OCI-LY1 (cell line): ENCODE measurements around the gene PUM1.

Experiments
- H2AFZ ChIP-seq: fragments of 200-600 bp; sonication (generic), shearing (Covaris generic); 2 replicates; pipeline ENCODE4 v1.6.0; 2014; ENCODE audit warnings: antibody characterized with exemption, mild to moderate bottlenecking, low read length
- H3F3A ChIP-seq: fragments of 200-600 bp; sonication (generic), shearing (Covaris generic); 2 replicates; pipeline ENCODE4 v1.6.0; 2014; ENCODE audit warnings: mild to moderate bottlenecking, antibody characterized with exemption, low read length, moderate library complexity; ENCODE audit not compliant: insufficient read depth
- H3K27ac ChIP-seq: fragments of 200-600 bp; sonication (generic); 2 replicates; pipeline ENCODE4 v1.5.1; 2014; ENCODE audit warnings: low read length, mixed run types, mild to moderate bottlenecking, low read depth; ENCODE audit not compliant: poor library complexity, severe bottlenecking
- H3K27me3 ChIP-seq: fragments of 200-600 bp; sonication (generic); 2 replicates; pipeline ENCODE4 v1.6.0; 2014; ENCODE audit warnings: antibody characterized with exemption, mild to moderate bottlenecking, low read length, moderate library complexity; ENCODE audit not compliant: insufficient read depth
- H3K36me3 ChIP-seq: fragments of 200-600 bp; sonication (generic); 2 replicates; pipeline ENCODE4 v1.6.1; 2014; ENCODE audit warnings: mild to moderate bottlenecking, antibody characterized with exemption, low read length, moderate library complexity, mixed read lengths; ENCODE audit not compliant: insufficient read depth
- H3K4me1 ChIP-seq: fragments of 200-600 bp; sonication (generic); 2 replicates; pipeline ENCODE4 v1.5.1; 2014; ENCODE audit warnings: mild to moderate bottlenecking, low read length, moderate library complexity; ENCODE audit not compliant: insufficient read depth, severe bottlenecking
- H3K4me2 ChIP-seq: fragments of 200-600 bp; sonication (generic), shearing (Covaris generic); 2 replicates; pipeline ENCODE4 v1.6.1; 2014; ENCODE audit warnings: low read length
- H3K4me3 ChIP-seq: fragments of 200-600 bp; sonication (generic); 2 replicates; pipeline ENCODE4 v1.5.1; 2014; ENCODE audit warnings: low read length, low read depth, mild to moderate bottlenecking, mixed read lengths; ENCODE audit not compliant: poor library complexity, severe bottlenecking
- H3K79me2 ChIP-seq: fragments of 200-600 bp; shearing (Covaris generic); 2 replicates; pipeline ENCODE4 v1.6.1; 2016; ENCODE audit warnings: mixed run types, low read length, mixed read lengths; ENCODE audit not compliant: insufficient read depth
- H3K9ac ChIP-seq: fragments of 200-600 bp; sonication (generic), shearing (Covaris generic); 2 replicates; pipeline ENCODE4 v1.6.1; 2014; ENCODE audit warnings: mild to moderate bottlenecking, low read length, mixed read lengths
- H3K9me2 ChIP-seq: fragments of 200-600 bp; sonication (generic), shearing (Covaris generic); 2 replicates; pipeline ENCODE4 v1.6.1; 2014; ENCODE audit warnings: low read depth, mild to moderate bottlenecking, low read length, mixed read lengths
- H3K9me3 ChIP-seq: fragments of 200-600 bp; shearing (Covaris generic); 2 replicates; pipeline ENCODE4 v1.6.1; 2014; ENCODE audit warnings: low read length, mixed read lengths
- H4K20me1 ChIP-seq: fragments of 200-600 bp; sonication (generic), shearing (Covaris generic); 2 replicates; pipeline ENCODE4 v1.6.0; 2016; ENCODE audit warnings: mild to moderate bottlenecking, low read length; ENCODE audit not compliant: insufficient read depth
- EZH2 ChIP-seq: fragments of 200-600 bp; sonication (generic), shearing (Covaris generic); IDR thresholded peaks from 2 replicates; pipeline ENCODE4 v1.8.0; 2017; ENCODE audit warnings: borderline replicate concordance, mixed run types, mild to moderate bottlenecking, antibody characterized with exemption, low read length, moderate library complexity, mixed read lengths
- TF ChIP-seq, protein P1 (sequence below): fragments of 200-600 bp; sonication (generic), shearing (Covaris generic); IDR thresholded peaks from 2 replicates; pipeline ENCODE4 v1.5.1; 2017; ENCODE audit warnings: mild to moderate bottlenecking, antibody characterized with exemption, low read length, moderate library complexity, mixed read lengths

The PUM1 gene

DNA sequence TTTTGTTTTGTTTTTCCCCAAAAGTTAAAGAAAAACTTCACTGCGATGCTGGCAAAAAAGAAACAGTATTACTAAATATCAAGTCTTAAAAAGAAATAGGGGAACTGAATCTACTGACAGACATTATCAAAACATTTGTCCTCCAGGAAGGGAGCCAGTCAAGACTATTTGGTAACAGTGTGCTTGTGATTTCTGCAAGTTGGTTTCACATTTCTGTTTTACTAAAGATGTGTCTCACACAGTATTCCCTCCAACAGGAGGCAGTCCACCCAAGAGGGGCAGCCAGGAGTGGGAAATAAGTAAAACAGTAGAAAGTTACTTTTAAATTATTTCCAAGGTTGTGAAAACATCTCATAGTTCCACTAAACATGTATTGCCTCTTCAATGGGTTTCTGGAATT lies 82.6 kb downstream of the PUM1 start:
- Histone ChIP-seq H3F3A (no peaks in the 10 kb centered on the region), H2AFZ (no peak overlapping the region), H3K4me1 (peaks cover 10% of the 10 kb centered on the region), H3K27ac (peak overlapping the region; percentile 13), H3K9me2 (no peaks in the 10 kb centered on the region), H3K4me2 (no peak overlapping the region), H4K20me1 (no peaks in the 10 kb centered on the region), H3K9me3 (no peaks in the 10 kb centered on the region), H3K4me3 (no peak overlapping the region), H3K9ac (no peak overlapping the region), H3K79me2 (peaks cover 40% of the 10 kb centered on the region), H3K36me3 (peaks cover 72% of the 10 kb centered on the region), H3K27me3 (no peaks in the 10 kb centered on the region)
- TF ChIP-seq, protein P1, sequence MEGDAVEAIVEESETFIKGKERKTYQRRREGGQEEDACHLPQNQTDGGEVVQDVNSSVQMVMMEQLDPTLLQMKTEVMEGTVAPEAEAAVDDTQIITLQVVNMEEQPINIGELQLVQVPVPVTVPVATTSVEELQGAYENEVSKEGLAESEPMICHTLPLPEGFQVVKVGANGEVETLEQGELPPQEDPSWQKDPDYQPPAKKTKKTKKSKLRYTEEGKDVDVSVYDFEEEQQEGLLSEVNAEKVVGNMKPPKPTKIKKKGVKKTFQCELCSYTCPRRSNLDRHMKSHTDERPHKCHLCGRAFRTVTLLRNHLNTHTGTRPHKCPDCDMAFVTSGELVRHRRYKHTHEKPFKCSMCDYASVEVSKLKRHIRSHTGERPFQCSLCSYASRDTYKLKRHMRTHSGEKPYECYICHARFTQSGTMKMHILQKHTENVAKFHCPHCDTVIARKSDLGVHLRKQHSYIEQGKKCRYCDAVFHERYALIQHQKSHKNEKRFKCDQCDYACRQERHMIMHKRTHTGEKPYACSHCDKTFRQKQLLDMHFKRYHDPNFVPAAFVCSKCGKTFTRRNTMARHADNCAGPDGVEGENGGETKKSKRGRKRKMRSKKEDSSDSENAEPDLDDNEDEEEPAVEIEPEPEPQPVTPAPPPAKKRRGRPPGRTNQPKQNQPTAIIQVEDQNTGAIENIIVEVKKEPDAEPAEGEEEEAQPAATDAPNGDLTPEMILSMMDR, result no peak
- no peak for TF ChIP-seq EZH2

- no peaks in the 10 kb centered on the region for H3K9me2 ChIP-seq
- H3K4me2 ChIP-seq, result no peak overlapping the region
- H3K36me3 ChIP-seq, result peaks cover 74% of the 10 kb centered on the region
- TF ChIP-seq, protein P1, result no peak
- TF ChIP-seq EZH2, result no peak
- no peaks in the 10 kb centered on the region for H3K27me3 ChIP-seq
- H3K4me1 ChIP-seq, result peaks cover 11% of the 10 kb centered on the region
- H3K9ac ChIP-seq, result no peak overlapping the region
- H3F3A ChIP-seq, result no peaks in the 10 kb centered on the region
- no peaks in the 10 kb centered on the region for H4K20me1 ChIP-seq
- peaks cover 35% of the 10 kb centered on the region for H3K79me2 ChIP-seq
- no peak overlapping the region for H2AFZ ChIP-seq
- H3K9me3 ChIP-seq, result no peaks in the 10 kb centered on the region
- no peak overlapping the region for H3K4me3 ChIP-seq
- no peak overlapping the region for H3K27ac ChIP-seq
Measured at GRCh38 chr1:30982431-30982830, 83.1 kb downstream of the PUM1 start.

- Histone ChIP-seq H3K9me2 (no peaks in the 10 kb centered on the region), H3K36me3 (peaks cover 77% of the 10 kb centered on the region), H3K27me3 (no peaks in the 10 kb centered on the region), H2AFZ (no peak overlapping the region), H3K4me1 (peaks cover 24% of the 10 kb centered on the region), H3K79me2 (peaks cover 29% of the 10 kb centered on the region), H3K9ac (no peak overlapping the region), H3K4me3 (no peak overlapping the region), H3K4me2 (no peak overlapping the region), H3K9me3 (no peaks in the 10 kb centered on the region), H4K20me1 (no peaks in the 10 kb centered on the region), H3F3A (no peaks in the 10 kb centered on the region), H3K27ac (no peak overlapping the region)
- TF ChIP-seq EZH2, result no peak
Measured at GRCh38 chr1:30981172-30981571, 84.3 kb downstream of the PUM1 start.

DNA sequence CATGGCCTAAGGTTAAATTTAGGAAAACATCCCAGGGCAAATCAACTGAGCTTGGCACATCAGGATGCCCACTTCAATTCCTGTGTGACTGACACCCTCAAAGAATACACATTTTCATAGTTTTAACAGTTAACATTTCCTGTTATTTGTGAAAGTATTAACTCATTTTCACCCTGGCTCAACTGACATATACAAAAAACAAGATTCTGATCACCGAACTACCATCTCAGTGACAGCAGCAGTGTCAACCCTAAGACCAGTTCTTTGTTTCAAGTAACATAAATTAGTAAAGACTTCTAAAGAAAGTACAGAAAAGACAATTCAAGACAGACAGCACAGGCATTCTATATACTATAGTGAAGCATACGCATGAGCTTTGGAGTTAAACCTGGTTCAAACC lies 88.0 kb downstream of the PUM1 start:
- no peak overlapping the region for H3K4me3 ChIP-seq
- peaks cover 93% of the 10 kb centered on the region for H3K36me3 ChIP-seq
- TF ChIP-seq EZH2, result no peak
- TF ChIP-seq, protein P1, result no peak
- no peaks in the 10 kb centered on the region for H3K27me3 ChIP-seq
- peaks cover 8% of the 10 kb centered on the region; the same call in 1 of the 2 replicates for H3K79me2 ChIP-seq
- H3K4me2 ChIP-seq, result no peak overlapping the region
- H2AFZ ChIP-seq, result no peak overlapping the region
- no peaks in the 10 kb centered on the region for H4K20me1 ChIP-seq
- no peak overlapping the region for H3K27ac ChIP-seq
- no peaks in the 10 kb centered on the region for H3K9me3 ChIP-seq
- H3K9ac ChIP-seq, result no peak overlapping the region
- no peaks in the 10 kb centered on the region for H3F3A ChIP-seq
- H3K9me2 ChIP-seq, result no peaks in the 10 kb centered on the region
- peaks cover 16% of the 10 kb centered on the region for H3K4me1 ChIP-seq
